ENCODE results near the gene DGKZ. TPM values are rescaled to one million over a fixed set of nuclear protein-coding genes. Genes with fewer than 3 reads are reported as not detected.

Gene DGKZ
- total and polyA plus RNA-seq, 2 experiments from 2014 or later, result 45.1 to 170 TPM

- TF ChIP-seq CTCF (conservative IDR thresholded peaks at IDR 0.05; ENCODE audit: low read depth in 2 of 2), result no peak
- TF ChIP-seq NANOG (IDR thresholded peaks at IDR 0.05; ENCODE audit: borderline replicate concordance), result no peak
- TF ChIP-seq POLR2AphosphoS5 (IDR thresholded peaks at IDR 0.05; ENCODE audit: low read depth), result no peak
- no peak for TF ChIP-seq JUNB (IDR thresholded peaks at IDR 0.05; ENCODE audit: unreplicated experiment)
- no peak for TF ChIP-seq EZH2phosphoT487 (IDR thresholded peaks at IDR 0.05; ENCODE audit: unreplicated experiment)
- no peak for TF ChIP-seq STAT1 (IDR thresholded peaks at IDR 0.05; ENCODE audit: unreplicated experiment)
- no peak for TF ChIP-seq ZNF114 (CRISPR knock-in tag; IDR thresholded peaks at IDR 0.05)
Observed at GRCh38 chr11:46351148-46351547, 3.9 kb downstream of the DGKZ start (continued).

GRCh38 chr11:46351606-46352005 is 4.3 kb downstream of the DGKZ start:
- no peak overlapping the region for H3K4me3 ChIP-seq
- peaks cover 50% of the 10 kb centered on the region for H3K4me1 ChIP-seq (ENCODE audit: insufficient read depth)
- peak overlapping the region; percentile 40; the same call in 1 of the 2 replicates for H3K27ac Mint-ChIP-seq
- H3K27me3 ChIP-seq (ENCODE audit: insufficient read depth), result peaks cover 3% of the 10 kb centered on the region; the same call in 1 of the 2 replicates
- peaks cover 3% of the 10 kb centered on the region for H3K36me3 Mint-ChIP-seq (ENCODE audit: low read depth)
- H3K27ac ChIP-seq (ENCODE audit: low read depth), result 0 out of 2 replicates have a peak overlapping the region, but pooled peaks have one; percentile 55
- ATAC-seq (no peak), DNase-seq (ENCODE audit: low spot score) (no peak)
- TF ChIP-seq JUNB (IDR thresholded peaks at IDR 0.05; ENCODE audit: unreplicated experiment) (no peak), EZH2phosphoT487 (IDR thresholded peaks at IDR 0.05; ENCODE audit: unreplicated experiment) (no peak)
- H3K9me2 ChIP-seq (ENCODE audit: insufficient read depth), result no peaks in the 10 kb centered on the region
- no peaks in the 10 kb centered on the region; the same call in 2 of the 3 replicates for H3K9me3 Mint-ChIP-seq
- H4K20me1 ChIP-seq (replicated peaks; ENCODE audit: insufficient read depth), result peaks cover 33% of the 10 kb centered on the region
- H3K27me3 Mint-ChIP-seq (ENCODE audit: insufficient read depth, low read depth, poor library complexity), result peaks cover 12% of the 10 kb centered on the region
- H3K4me1 Mint-ChIP-seq, result peaks cover 68% of the 10 kb centered on the region
- H3K4me3 Mint-ChIP-seq, result peak overlapping the region; percentile 23; the same call in 1 of the 3 replicates
- no peaks in the 10 kb centered on the region; the same call in 1 of the 2 replicates for H3K36me3 ChIP-seq (ENCODE audit: insufficient read depth)
- peak overlapping the region; percentile 69 for H3K4me2 ChIP-seq
- H3F3A ChIP-seq (replicated peaks; ENCODE audit: low read depth), result peaks cover 6% of the 10 kb centered on the region; the same call in 1 of the 2 replicates
- H3K79me2 ChIP-seq (replicated peaks; ENCODE audit: insufficient read depth), result peaks cover 80% of the 10 kb centered on the region
- no peak overlapping the region for H2AFZ ChIP-seq

- Mint-ChIP-seq H3K4me3 (peak overlapping the region; percentile 40; the same call in 2 of the 3 replicates), H3K4me1 (peaks cover 69% of the 10 kb centered on the region), H3K27me3 (ENCODE audit: insufficient read depth, low read depth, poor library complexity) (peaks cover 8% of the 10 kb centered on the region), H3K9me3 (no peaks in the 10 kb centered on the region), H3K27ac (peak overlapping the region; percentile 82), H3K36me3 (ENCODE audit: low read depth) (peaks cover 3% of the 10 kb centered on the region; the same call in 2 of the 3 replicates)
- Histone ChIP-seq H3K9me2 (ENCODE audit: insufficient read depth) (no peaks in the 10 kb centered on the region), H3F3A (replicated peaks; ENCODE audit: low read depth) (peaks cover 6% of the 10 kb centered on the region; the same call in 1 of the 2 replicates), H4K20me1 (replicated peaks; ENCODE audit: insufficient read depth) (peaks cover 34% of the 10 kb centered on the region), H3K36me3 (ENCODE audit: insufficient read depth) (no peaks in the 10 kb centered on the region; the same call in 1 of the 2 replicates), H3K27me3 (ENCODE audit: insufficient read depth) (no peaks in the 10 kb centered on the region), H3K27ac (ENCODE audit: low read depth) (peak overlapping the region; percentile 63; the same call in 1 of the 2 replicates), H3K4me2 (peak overlapping the region; percentile 69), H3K4me3 (no peak overlapping the region), H3K4me1 (ENCODE audit: insufficient read depth) (peaks cover 53% of the 10 kb centered on the region), H2AFZ (no peak overlapping the region), H3K79me2 (replicated peaks; ENCODE audit: insufficient read depth) (peaks cover 86% of the 10 kb centered on the region)
- TF ChIP-seq ETS1 (IDR thresholded peaks at IDR 0.05) (no peak), CTCF (conservative IDR thresholded peaks at IDR 0.05; ENCODE audit: low read depth in 2 of 2) (peak; percentile 87 to 90)
- ATAC-seq (peak; percentile 76), DNase-seq (ENCODE audit: low spot score) (peak; percentile 85)
Observed at GRCh38 chr11:46352063-46352841, 5.0 kb downstream of the DGKZ start.

Measured in GM23338 (cell line).